NCI-H748 (cell line): ENCODE results near the gene ZDHHC14.
A peak's percentile ranks its signal among the peaks of the same experiment; 100 is the strongest.
"Not testable (repeated sequence)": the region's sequence is repeated elsewhere in the genome, so short reads cannot be mapped to it uniquely, and the experiment has no call there.

Experiments
- DNase-seq: peaks from one replicate; lab custom pipeline; 2025; ENCODE audit not compliant: unreplicated experiment; lab: John Stamatoyannopoulos, UW

Gene ZDHHC14

GRCh38 chr6:157707576-157707975 is 326.6 kb downstream of the ZDHHC14 start:
- no peak for DNase-seq

DNA sequence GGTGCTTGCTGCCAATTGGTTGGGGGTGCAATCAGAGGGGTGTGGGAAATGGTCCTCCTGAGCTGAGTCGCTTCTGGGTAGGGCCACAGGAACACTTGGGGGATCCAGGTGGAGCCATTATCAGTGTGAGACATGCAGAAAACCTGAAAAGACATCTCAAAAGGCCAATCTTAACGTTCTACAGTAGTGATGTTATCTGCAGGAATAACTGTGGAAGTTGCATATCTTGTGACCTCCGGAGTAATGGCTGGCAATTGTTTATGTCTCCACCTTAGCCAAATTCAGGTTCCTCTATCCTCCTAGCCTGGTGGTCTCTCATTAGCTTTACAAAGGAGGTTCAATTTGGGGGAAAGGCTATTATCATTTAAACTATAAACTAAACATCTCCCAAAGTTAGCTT is 327.2 kb downstream of the ZDHHC14 start:
- no peak for DNase-seq

DNA sequence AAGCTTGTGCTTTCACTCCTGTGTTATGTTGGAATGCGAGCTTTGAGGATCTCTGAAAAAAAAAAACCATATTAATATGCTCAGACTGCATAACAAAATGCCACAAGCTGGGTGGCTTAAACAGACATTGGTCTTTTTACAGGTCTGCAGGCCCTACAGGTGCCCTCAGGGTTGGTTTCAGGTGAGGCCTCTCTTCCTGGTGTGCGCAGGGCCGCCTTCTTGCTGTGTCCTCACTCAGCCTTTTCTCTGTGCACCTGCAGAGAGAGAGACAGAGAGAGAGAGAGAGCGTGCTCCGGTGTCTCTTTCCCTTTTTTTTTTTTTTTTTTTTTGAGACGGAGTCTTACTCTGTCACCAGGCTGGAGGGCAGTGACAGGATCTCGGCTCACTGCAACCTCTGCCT is 327.9 kb downstream of the ZDHHC14 start:
- no peak for DNase-seq

GRCh38 chr6:157709555-157709954 is 328.6 kb downstream of the ZDHHC14 start:
- DNase-seq, result no peak

GRCh38 chr6:157710604-157711003 is 329.6 kb downstream of the ZDHHC14 start:
- DNase-seq, result no peak

DNA sequence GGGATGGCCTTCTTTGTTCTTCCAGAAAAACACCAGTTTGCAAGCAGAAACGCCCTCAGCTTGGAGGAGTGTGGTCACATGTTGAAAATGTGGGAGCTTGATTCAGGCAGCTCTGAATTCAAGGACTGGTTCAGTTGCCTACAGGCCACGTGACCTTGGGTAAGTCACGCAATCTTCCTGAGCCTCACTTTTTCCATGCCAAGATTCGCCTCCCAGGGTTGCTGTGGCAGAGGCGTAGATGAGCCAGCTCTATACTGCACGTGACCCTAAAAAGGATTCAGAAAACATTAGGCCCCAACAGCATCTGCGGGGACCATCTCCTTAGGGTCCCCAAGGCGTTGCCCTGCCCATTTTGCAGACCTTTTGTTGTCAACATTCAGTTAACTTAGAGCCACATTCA is 330.1 kb downstream of the ZDHHC14 start:
- DNase-seq, result no peak

DNA sequence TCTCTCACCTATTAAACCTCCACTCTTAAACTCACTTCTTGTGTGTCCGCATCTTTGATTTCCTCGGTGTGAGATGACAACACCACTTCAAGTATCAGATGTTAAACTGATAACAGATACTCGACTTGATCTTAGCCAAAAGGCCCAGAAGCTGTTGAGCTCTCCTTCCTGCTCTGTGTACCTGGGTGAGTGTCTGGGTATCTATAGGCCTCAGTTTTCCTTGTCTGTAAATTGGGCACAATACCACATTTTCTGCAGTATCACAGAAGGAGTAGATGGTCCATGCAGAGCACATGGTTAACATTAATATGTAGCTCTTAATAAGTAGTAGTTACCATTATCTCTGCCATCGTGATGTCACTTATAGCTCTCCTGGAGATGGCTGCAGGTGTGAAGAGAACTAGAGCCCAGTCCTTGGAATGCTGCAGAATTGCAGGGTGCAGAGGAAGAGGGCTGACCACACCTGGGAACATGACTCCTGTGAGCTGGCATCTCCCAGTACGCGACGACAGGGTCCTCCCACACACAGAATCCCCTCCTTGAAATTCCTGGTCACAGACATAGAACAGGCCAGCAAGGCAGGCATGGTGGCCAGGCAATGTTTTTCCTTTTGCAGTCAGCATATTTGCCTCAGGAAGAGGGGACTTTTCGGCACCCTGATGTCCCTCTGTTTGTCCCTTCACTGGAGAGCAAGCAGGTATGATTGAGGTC is 331.8 kb downstream of the ZDHHC14 start:
- DNase-seq, result no peak

- DNase-seq, result no peak
Observed at GRCh38 chr6:157713451-157714152, 332.6 kb downstream of the ZDHHC14 start.

DNA sequence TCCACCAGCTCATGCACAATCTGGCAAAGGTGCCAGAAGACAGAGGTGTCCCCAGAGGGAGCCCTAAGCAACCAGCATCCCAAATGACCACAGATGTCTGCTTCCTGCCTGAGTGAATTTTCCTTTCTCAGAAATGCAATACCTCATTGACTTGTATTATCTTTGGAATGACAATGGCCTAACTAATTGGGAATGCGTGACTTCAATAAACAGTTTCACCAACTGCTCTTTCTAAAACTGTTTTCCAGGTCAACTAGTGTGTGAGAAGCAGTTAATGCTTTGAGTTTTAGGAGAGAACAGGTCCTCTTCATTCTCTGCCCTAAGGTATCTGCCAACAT is 333.1 kb downstream of the ZDHHC14 start:
- no peak for DNase-seq

GRCh38 chr6:157715728-157716164 is 334.8 kb downstream of the ZDHHC14 start:
- DNase-seq, result no peak

DNA sequence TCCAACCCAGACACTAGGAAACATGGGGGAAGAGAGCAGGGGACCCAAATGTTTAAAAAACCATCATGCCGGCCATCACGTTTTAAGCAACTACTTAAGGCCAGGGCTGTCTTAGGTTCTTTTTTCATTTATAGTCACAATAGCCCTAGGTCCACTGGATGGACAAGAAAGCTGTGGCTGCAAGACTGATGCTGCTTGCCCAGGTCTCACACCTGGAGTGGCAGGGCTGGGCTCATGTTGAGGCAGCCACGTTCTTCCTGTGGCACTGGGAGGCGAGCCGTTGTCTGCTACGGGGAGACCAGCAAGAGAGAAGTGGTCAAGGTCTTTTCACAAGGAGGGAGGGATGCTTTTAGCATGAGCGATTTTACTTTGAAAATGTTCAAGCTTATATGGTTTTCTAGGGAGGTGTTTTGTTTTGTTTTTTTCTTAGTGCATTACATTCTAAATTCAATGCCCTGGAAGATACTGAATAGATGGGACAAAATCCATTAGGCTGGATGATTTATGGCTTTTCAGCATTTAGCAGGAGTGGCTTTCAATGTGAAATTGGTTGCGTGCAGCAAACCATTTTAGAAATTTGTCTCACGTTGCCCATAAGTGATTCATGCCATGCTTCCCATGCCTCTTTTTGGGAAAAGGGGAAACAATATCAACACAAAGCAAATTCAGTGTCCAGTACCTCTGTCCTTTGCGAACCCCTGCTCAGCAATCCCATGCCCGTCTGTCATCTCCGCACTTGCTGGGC is 335.4 kb downstream of the ZDHHC14 start:
- peak; percentile 34 for DNase-seq

- no peak for DNase-seq
Observed at GRCh38 chr6:157717340-157717748, 336.4 kb downstream of the ZDHHC14 start.

GRCh38 chr6:157718503-157719187 is 337.7 kb downstream of the ZDHHC14 start:
- no peak for DNase-seq

DNA sequence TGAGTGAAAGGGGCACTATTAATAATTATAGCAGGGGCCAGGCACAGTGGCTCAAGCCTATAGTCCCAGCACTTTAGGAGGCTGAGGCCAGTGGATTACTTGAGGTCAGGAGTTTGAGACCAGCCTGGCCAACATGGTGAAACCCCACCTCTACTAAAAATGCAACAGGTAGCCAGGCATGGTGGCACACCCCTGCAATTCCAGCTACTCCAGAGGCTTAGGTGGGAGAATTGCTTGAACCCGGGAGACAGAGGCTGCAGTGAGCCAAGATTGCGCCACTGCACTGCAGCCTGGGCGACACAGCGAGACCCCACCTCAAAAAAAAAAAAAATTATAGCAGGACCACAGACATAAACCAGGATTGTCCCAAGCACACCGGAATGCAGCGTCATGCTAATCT is 340.0 kb downstream of the ZDHHC14 start:
- not testable (repeated sequence) for DNase-seq

DNA sequence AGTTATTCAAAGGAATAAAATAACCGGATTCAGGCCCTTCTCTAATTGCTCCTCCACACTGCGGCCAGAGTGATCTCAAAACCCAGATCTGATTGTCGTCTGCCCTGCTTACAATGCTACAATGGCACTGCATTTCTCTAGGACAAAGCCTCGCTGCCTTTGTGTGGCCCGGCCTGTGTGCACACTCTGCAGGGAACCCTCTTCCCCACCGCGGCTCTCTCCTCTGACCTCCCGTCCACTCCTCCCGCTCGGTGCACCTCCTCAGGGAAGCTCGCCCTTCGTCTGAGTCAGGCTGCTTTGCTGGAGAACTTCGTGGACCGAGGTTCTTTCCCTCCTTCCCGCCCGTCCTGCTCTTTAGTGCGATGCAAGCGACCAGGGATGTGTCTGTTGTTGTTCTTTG is 340.4 kb downstream of the ZDHHC14 start:
- DNase-seq, result peak; percentile 37

DNA sequence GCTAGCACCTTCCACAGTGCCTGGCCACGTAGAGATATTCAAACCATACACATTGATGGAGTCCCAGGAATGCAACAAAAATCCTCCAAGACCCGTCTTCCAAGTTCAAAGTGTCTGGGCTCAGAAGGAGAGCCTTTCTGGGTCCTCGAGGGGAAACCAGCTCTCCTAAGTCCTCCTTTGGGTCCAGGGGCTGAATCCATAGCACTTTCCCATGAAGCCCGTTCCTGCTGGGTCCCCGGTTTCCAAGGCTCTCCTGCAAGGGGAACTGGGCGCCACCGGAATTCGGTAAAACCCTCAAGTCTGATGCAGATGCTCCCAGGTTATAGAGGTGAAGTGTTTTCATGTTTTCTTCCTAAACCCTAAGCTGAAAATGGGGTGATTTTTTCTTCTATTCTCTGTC is 340.8 kb downstream of the ZDHHC14 start:
- no peak for DNase-seq

DNA sequence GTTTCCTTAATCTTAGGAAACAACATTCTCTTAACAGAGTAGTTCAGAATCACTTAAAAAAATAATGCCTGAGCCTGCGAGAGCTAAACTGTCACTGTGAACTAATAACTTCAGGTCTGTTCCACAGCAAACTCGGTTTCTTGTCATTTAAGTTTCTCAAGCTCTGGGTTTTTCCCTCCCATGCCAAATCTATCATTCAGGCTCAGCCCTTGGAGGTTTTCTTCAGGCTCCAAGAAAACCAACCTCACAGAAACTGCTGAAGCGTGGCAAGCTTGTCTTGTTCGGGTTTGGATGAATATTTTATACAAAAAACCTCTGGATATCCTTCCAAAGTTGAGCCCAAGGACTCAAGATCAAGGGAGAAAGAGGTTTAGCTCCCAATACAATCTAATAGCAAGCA is 342.4 kb downstream of the ZDHHC14 start:
- DNase-seq, result no peak

- DNase-seq, result no peak
Observed at GRCh38 chr6:157724138-157724820, 343.3 kb downstream of the ZDHHC14 start.

DNA sequence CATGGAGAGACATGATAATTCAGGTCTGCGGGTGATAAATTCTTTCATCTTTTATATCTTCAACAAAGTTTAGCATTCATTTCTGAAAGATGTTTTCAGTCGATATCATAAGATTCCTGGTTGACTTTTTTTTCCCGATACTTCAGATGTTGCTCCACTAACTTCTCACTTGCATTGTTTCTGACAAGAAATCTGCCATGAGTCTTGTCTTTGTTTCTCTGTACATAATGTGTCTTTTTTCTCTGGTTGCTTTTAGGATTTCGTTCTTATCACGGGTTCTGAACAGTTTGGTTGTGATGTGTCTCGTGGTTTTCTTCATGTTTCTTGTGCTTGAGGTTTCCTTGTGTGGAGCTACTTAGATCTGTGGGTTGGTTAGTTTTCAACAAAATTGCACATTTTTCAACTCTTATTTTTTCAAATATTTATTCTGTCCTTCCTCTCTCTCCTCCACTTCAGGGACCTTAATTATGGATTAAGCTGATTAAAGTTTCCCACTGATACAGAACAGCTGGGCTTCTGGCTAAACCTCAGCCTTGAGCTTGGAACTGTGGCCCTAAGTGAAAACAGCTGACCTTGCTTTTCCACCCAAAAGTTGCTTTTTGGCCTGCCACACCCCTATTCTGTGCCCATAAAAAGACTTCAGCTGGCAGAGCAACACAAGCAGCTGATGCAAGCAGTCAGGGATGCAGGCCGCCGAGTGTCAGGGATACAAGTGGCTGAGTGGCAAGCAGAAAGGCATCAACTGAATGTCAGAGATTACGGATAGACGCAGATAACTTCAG is 344.2 kb downstream of the ZDHHC14 start:
- DNase-seq, result no peak

DNA sequence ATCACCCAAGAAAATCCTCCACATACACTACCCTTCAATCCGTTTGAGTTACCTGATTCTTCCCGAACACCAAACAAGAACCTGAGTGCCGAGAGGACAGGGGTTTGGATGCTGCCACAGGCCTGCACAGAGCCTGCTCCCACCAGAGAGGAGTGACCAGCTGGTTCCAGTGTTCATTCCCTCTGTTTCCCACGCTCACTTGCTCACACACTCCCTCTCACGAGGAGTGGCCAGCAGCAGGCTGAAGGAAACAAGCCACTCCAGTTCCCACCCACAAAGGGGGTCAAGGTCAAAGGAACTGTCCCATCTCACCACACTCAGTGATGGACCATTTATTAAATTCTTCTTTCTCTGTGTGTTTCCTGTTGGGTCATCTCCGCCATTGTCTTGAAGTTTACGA is 344.8 kb downstream of the ZDHHC14 start:
- no peak for DNase-seq
